ENCODE data around the gene S100A2.

S100A2 gene

GRCh38 chr1:153540394-153541361 is 25.0 kb downstream of the S100A2 start, which contains the start of gene S100A5:
S100A5 (minus strand) TSS chr1:153540934; CDS start chr1:153540191, 743 bp downstream.
- Histone ChIP-seq H3K4me3 (ENCODE audit: low read length) (no peak within 1 kb of the TSS), H3K36me3 (ENCODE audit: insufficient read depth, low read depth, low read length) (no peaks in the 10 kb centered on the region), H3K27me3 (ENCODE audit: insufficient read depth, low read length) (peaks cover 17% of the 10 kb centered on the region), H3K9ac (ENCODE audit: low read depth, low read length) (no peak within 1 kb of the TSS), H3K27ac (ENCODE audit: low read length) (no peak within 1 kb of the TSS), H3K4me1 (ENCODE audit: insufficient read depth, low read length) (peaks cover 25% of the 10 kb centered on the region), H3K9me3 (ENCODE audit: insufficient read depth, low read depth, low read length) (no peaks in the 10 kb centered on the region)

GRCh38 chr1:153539395-153540093 is 26.1 kb downstream of the S100A2 start:
- H3K27ac ChIP-seq (ENCODE audit: low read length), result no peak overlapping the region
- no peaks in the 10 kb centered on the region for H3K36me3 ChIP-seq (ENCODE audit: insufficient read depth, low read depth, low read length)
- no peak overlapping the region for H3K9ac ChIP-seq (ENCODE audit: low read depth, low read length)
- H3K9me3 ChIP-seq (ENCODE audit: insufficient read depth, low read depth, low read length), result no peaks in the 10 kb centered on the region
- no peak overlapping the region for H3K4me3 ChIP-seq (ENCODE audit: low read length)
- peaks cover 28% of the 10 kb centered on the region for H3K27me3 ChIP-seq (ENCODE audit: insufficient read depth, low read length)
- peaks cover 16% of the 10 kb centered on the region for H3K4me1 ChIP-seq (ENCODE audit: insufficient read depth, low read length)

GRCh38 chr1:153538315-153538821 is 27.3 kb downstream of the S100A2 start:
- Histone ChIP-seq H3K4me1 (ENCODE audit: insufficient read depth, low read length) (peaks cover 17% of the 10 kb centered on the region), H3K27ac (ENCODE audit: low read length) (peak overlapping the region; percentile 53), H3K4me3 (ENCODE audit: low read length) (no peak overlapping the region; the same call in 1 of the 2 replicates), H3K36me3 (ENCODE audit: insufficient read depth, low read depth, low read length) (no peaks in the 10 kb centered on the region), H3K27me3 (ENCODE audit: insufficient read depth, low read length) (peaks cover 38% of the 10 kb centered on the region), H3K9me3 (ENCODE audit: insufficient read depth, low read depth, low read length) (no peaks in the 10 kb centered on the region), H3K9ac (ENCODE audit: low read depth, low read length) (peak overlapping the region; percentile 29; the same call in 1 of the 2 replicates)

- no peaks in the 10 kb centered on the region for H3K9me3 ChIP-seq (ENCODE audit: insufficient read depth, low read depth, low read length)
- H3K4me1 ChIP-seq (ENCODE audit: insufficient read depth, low read length), result peaks cover 22% of the 10 kb centered on the region
- peaks cover 39% of the 10 kb centered on the region for H3K27me3 ChIP-seq (ENCODE audit: insufficient read depth, low read length)
- H3K36me3 ChIP-seq (ENCODE audit: insufficient read depth, low read depth, low read length), result no peaks in the 10 kb centered on the region
- H3K4me3 ChIP-seq (ENCODE audit: low read length), result no peak overlapping the region
- H3K27ac ChIP-seq (ENCODE audit: low read length), result no peak overlapping the region
- no peak overlapping the region for H3K9ac ChIP-seq (ENCODE audit: low read depth, low read length)
These were observed 28.3 kb downstream of the S100A2 start for GRCh38 chr1:153537376-153537730.

- H3K4me3 ChIP-seq (ENCODE audit: low read length), result peak overlapping the region; percentile 66; the same call in 1 of the 2 replicates
- no peaks in the 10 kb centered on the region for H3K9me3 ChIP-seq (ENCODE audit: insufficient read depth, low read depth, low read length)
- H3K36me3 ChIP-seq (ENCODE audit: insufficient read depth, low read depth, low read length), result no peaks in the 10 kb centered on the region
- H3K9ac ChIP-seq (ENCODE audit: low read depth, low read length), result peak overlapping the region; percentile 47; the same call in 1 of the 2 replicates
- peaks cover 26% of the 10 kb centered on the region for H3K4me1 ChIP-seq (ENCODE audit: insufficient read depth, low read length)
- H3K27ac ChIP-seq (ENCODE audit: low read length), result no peak overlapping the region
- peaks cover 39% of the 10 kb centered on the region for H3K27me3 ChIP-seq (ENCODE audit: insufficient read depth, low read length)
These were observed 28.8 kb downstream of the S100A2 start for GRCh38 chr1:153536671-153537375.

GRCh38 chr1:153536012-153536670 is 29.5 kb downstream of the S100A2 start:
- Histone ChIP-seq H3K27ac (ENCODE audit: low read length) (no peak overlapping the region), H3K4me1 (ENCODE audit: insufficient read depth, low read length) (peaks cover 26% of the 10 kb centered on the region), H3K9ac (ENCODE audit: low read depth, low read length) (peak overlapping the region; percentile 47; the same call in 1 of the 2 replicates), H3K9me3 (ENCODE audit: insufficient read depth, low read depth, low read length) (no peaks in the 10 kb centered on the region), H3K27me3 (ENCODE audit: insufficient read depth, low read length) (peaks cover 39% of the 10 kb centered on the region), H3K36me3 (ENCODE audit: insufficient read depth, low read depth, low read length) (no peaks in the 10 kb centered on the region), H3K4me3 (ENCODE audit: low read length) (peak overlapping the region; percentile 66)

- H3K4me1 ChIP-seq (ENCODE audit: insufficient read depth, low read length), result peaks cover 26% of the 10 kb centered on the region
- H3K4me3 ChIP-seq (ENCODE audit: low read length), result peak within 1 kb of the TSS; percentile 66
- peaks cover 39% of the 10 kb centered on the region for H3K27me3 ChIP-seq (ENCODE audit: insufficient read depth, low read length)
- no peaks in the 10 kb centered on the region for H3K36me3 ChIP-seq (ENCODE audit: insufficient read depth, low read depth, low read length)
- H3K9me3 ChIP-seq (ENCODE audit: insufficient read depth, low read depth, low read length), result no peaks in the 10 kb centered on the region
- peak within 1 kb of the TSS; percentile 47; the same call in 1 of the 2 replicates for H3K9ac ChIP-seq (ENCODE audit: low read depth, low read length)
- no peak within 1 kb of the TSS for H3K27ac ChIP-seq (ENCODE audit: low read length)
These were observed 30.2 kb downstream of the S100A2 start, which contains the start of gene S100A6 for GRCh38 chr1:153535242-153536011. S100A6 (minus strand) TSS chr1:153535991; CDS start chr1:153535339, 652 bp downstream.

- peaks cover 39% of the 10 kb centered on the region for H3K27me3 ChIP-seq (ENCODE audit: insufficient read depth, low read length)
- no peak overlapping the region for H3K4me3 ChIP-seq (ENCODE audit: low read length)
- H3K9ac ChIP-seq (ENCODE audit: low read depth, low read length), result no peak overlapping the region
- H3K27ac ChIP-seq (ENCODE audit: low read length), result no peak overlapping the region
- H3K9me3 ChIP-seq (ENCODE audit: insufficient read depth, low read depth, low read length), result no peaks in the 10 kb centered on the region
- H3K36me3 ChIP-seq (ENCODE audit: insufficient read depth, low read depth, low read length), result no peaks in the 10 kb centered on the region
- H3K4me1 ChIP-seq (ENCODE audit: insufficient read depth, low read length), result peaks cover 26% of the 10 kb centered on the region
These were observed 30.8 kb downstream of the S100A2 start for GRCh38 chr1:153534925-153535241.

- Histone ChIP-seq H3K36me3 (ENCODE audit: insufficient read depth, low read depth, low read length) (no peaks in the 10 kb centered on the region), H3K27ac (ENCODE audit: low read length) (no peak overlapping the region), H3K27me3 (ENCODE audit: insufficient read depth, low read length) (peaks cover 39% of the 10 kb centered on the region), H3K4me3 (ENCODE audit: low read length) (no peak overlapping the region), H3K9me3 (ENCODE audit: insufficient read depth, low read depth, low read length) (no peaks in the 10 kb centered on the region), H3K4me1 (ENCODE audit: insufficient read depth, low read length) (peaks cover 26% of the 10 kb centered on the region), H3K9ac (ENCODE audit: low read depth, low read length) (no peak overlapping the region)
These were observed 31.3 kb downstream of the S100A2 start for GRCh38 chr1:153534226-153534924.

GRCh38 chr1:153533689-153534201 is 31.9 kb downstream of the S100A2 start:
- Histone ChIP-seq H3K27me3 (ENCODE audit: insufficient read depth, low read length) (peaks cover 39% of the 10 kb centered on the region), H3K9me3 (ENCODE audit: insufficient read depth, low read depth, low read length) (no peaks in the 10 kb centered on the region), H3K27ac (ENCODE audit: low read length) (no peak overlapping the region), H3K4me1 (ENCODE audit: insufficient read depth, low read length) (peaks cover 26% of the 10 kb centered on the region), H3K36me3 (ENCODE audit: insufficient read depth, low read depth, low read length) (no peaks in the 10 kb centered on the region), H3K9ac (ENCODE audit: low read depth, low read length) (peak overlapping the region; percentile 46; the same call in 1 of the 2 replicates), H3K4me3 (ENCODE audit: low read length) (peak overlapping the region; percentile 60; the same call in 1 of the 2 replicates)

Measured in iPS-20b (cell line).